ENCODE measurements around the gene SLN. TPM values are rescaled to one million over a fixed set of nuclear protein-coding genes. Genes with fewer than 3 reads are reported as not detected.

Gene SLN
- total and polyA plus RNA-seq, 7 donors = 475 to 8,637 (median 2,561) TPM

DNA sequence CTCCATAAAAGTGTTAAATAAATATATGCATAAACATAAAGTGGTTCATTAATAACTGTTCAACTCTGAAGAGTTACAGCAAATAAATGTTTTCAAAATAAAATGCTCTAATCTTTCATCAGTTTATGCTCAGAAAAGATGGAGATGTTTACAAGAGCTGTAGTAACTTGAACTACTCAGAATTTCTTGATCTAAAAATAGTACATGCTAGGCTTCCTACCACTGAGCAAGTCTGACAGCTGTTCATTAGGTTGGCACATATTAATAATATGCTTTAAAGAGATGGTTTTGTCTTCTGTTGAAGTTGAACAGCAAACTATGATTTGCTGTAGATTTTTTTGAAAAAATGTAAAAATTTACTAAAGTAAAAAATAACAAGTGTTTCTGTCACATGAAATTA is 10.8 kb upstream of the SLN start:
- Histone ChIP-seq H3K4me3 (peak overlapping the region; percentile 26), H3K9me3 (no peaks in the 10 kb centered on the region), H3K27me3 (ENCODE audit: insufficient read depth in 3 of 3, low read length in 2 of 3) (no peaks in the 10 kb centered on the region), H3K36me3 (ENCODE audit: insufficient read depth in 1 of 2, low read depth in 1 of 2) (no peaks in the 10 kb centered on the region), H3K4me1 (peaks cover 39% of the 10 kb centered on the region), H3K27ac (peak overlapping the region; percentile 91)
- TF ChIP-seq, protein P1, sequence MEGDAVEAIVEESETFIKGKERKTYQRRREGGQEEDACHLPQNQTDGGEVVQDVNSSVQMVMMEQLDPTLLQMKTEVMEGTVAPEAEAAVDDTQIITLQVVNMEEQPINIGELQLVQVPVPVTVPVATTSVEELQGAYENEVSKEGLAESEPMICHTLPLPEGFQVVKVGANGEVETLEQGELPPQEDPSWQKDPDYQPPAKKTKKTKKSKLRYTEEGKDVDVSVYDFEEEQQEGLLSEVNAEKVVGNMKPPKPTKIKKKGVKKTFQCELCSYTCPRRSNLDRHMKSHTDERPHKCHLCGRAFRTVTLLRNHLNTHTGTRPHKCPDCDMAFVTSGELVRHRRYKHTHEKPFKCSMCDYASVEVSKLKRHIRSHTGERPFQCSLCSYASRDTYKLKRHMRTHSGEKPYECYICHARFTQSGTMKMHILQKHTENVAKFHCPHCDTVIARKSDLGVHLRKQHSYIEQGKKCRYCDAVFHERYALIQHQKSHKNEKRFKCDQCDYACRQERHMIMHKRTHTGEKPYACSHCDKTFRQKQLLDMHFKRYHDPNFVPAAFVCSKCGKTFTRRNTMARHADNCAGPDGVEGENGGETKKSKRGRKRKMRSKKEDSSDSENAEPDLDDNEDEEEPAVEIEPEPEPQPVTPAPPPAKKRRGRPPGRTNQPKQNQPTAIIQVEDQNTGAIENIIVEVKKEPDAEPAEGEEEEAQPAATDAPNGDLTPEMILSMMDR (IDR thresholded peaks at IDR 0.05) = no peak
- no peak for DNase-seq
- intact Hi-C loops (cut with DNase I) = no loop called here
- peak; percentile 56 to 71 (median 69) for ATAC-seq

GRCh38 chr11:107721207-107721606 is 9.4 kb upstream of the SLN start:
- TF ChIP-seq, protein P1 (IDR thresholded peaks at IDR 0.05) = no peak

DNA sequence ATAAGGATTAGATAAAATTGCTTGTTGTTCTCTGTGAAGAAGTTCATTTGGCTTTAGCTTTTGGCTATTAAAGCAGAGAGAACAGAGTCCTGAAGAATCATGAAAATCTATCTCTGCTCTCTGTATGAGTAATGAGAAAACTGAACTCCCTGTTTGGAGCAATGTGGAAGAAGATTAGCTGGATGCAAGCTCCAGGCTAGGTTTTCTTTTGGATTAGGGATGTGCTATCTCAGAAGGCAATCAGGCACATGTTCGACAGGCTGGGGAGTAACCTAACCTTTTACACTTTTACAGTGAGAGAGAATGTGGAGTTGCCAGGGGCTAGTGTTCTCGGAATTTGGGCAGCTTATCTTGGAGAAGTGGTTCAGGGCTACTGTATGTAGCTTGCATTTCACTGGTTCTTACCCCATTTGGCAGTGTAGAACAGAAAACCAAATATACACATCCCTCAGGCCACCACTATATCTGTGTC is 8.5 kb upstream of the SLN start:
- no peak for DNase-seq

More at GRCh38 chr11:107721207-107721606, 9.4 kb upstream of the SLN start:
- ATAC-seq (peak in 1 of 4 donors; percentile 28), DNase-seq (no peak)
- WGBS, 3 donors = 64 to 76% (median 68%) methylated on average over 2 of the region's 2 CpGs
- no peaks in the 10 kb centered on the region for H3K36me3 ChIP-seq (ENCODE audit: insufficient read depth in 1 of 2, low read depth in 1 of 2)
- intact Hi-C loops (cut with DNase I) = loop anchor here in 1 of 2 donors (2.0 kb wide), 1 partner anchor 22 kb away; no protein-coding TSS in a partner anchor
- H3K4me3 ChIP-seq = peak overlapping the region; percentile 26
- no peaks in the 10 kb centered on the region for H3K9me3 ChIP-seq
- H3K27me3 ChIP-seq (ENCODE audit: insufficient read depth in 3 of 3, low read length in 2 of 3) = no peaks in the 10 kb centered on the region
- peaks cover 46% of the 10 kb centered on the region for H3K4me1 ChIP-seq
- peak overlapping the region; percentile 91 for H3K27ac ChIP-seq

GRCh38 chr11:107719557-107720302 is 7.9 kb upstream of the SLN start:
- TF ChIP-seq, protein P1 (IDR thresholded peaks at IDR 0.05) = no peak
- peaks cover 54% of the 10 kb centered on the region for H3K4me1 ChIP-seq
- intact Hi-C loops (cut with DNase I) = loop anchor here in 1 of 2 donors (2.0 kb wide), 2 partner anchors 23 to 49 kb away; no protein-coding TSS in a partner anchor
- H3K4me3 ChIP-seq = peak overlapping the region; percentile 52
- DNase-seq = no peak
- peak overlapping the region; percentile 91 for H3K27ac ChIP-seq
- 20 to 35% (median 22%) methylated on average over 7 of the region's 7 CpGs for WGBS, 3 donors
- no peaks in the 10 kb centered on the region for H3K9me3 ChIP-seq
- no peaks in the 10 kb centered on the region for H3K36me3 ChIP-seq (ENCODE audit: insufficient read depth in 1 of 2, low read depth in 1 of 2)
- peak; percentile 73 to 85 (median 84) for ATAC-seq
- H3K27me3 ChIP-seq (ENCODE audit: insufficient read depth in 3 of 3, low read length in 2 of 3) = no peaks in the 10 kb centered on the region

More for the DNA sequence above, 8.5 kb upstream of the SLN start:
- TF ChIP-seq, protein P1 (IDR thresholded peaks at IDR 0.05) = no peak
- Histone ChIP-seq H3K9me3 (no peaks in the 10 kb centered on the region), H3K36me3 (ENCODE audit: insufficient read depth in 1 of 2, low read depth in 1 of 2) (no peaks in the 10 kb centered on the region), H3K4me3 (peak overlapping the region; percentile 52), H3K27me3 (ENCODE audit: insufficient read depth in 3 of 3, low read length in 2 of 3) (no peaks in the 10 kb centered on the region), H3K4me1 (peaks cover 49% of the 10 kb centered on the region), H3K27ac (peak overlapping the region; percentile 91)
- peak in 2 of 4 donors; percentile 30 to 47 for ATAC-seq
- 19 to 24% (median 21%) methylated on average over 2 of the region's 2 CpGs for WGBS, 3 donors
- intact Hi-C loops (cut with DNase I) = loop anchor here in 1 of 2 donors (2.0 kb wide), 1 partner anchor 22 kb away; no protein-coding TSS in a partner anchor
